Muscle of leg (tissue), 16 donors: Measurements from ENCODE around the gene GRID2. TPM values are rescaled to one million over a fixed set of nuclear protein-coding genes. Genes with fewer than 3 reads are reported as not detected.

ENCODE experiments used
- DNase-seq: peaks from one replicate; pipeline ENCODE4 v3.0.0; 2013
- H3K27ac ChIP-seq: one replicate; pipeline ENCODE4 v1.5.1; 2013; ENCODE audit warnings: mild to moderate bottlenecking, low read length, control low read depth
- H3K27me3 ChIP-seq: one replicate; pipeline ENCODE4 v1.6.1; 2013; ENCODE audit warnings: low read length; ENCODE audit not compliant: control insufficient read depth, insufficient read depth
- H3K36me3 ChIP-seq: one replicate; pipeline ENCODE4 v1.6.1; 2013; ENCODE audit warnings: low read length; ENCODE audit not compliant: control insufficient read depth, insufficient read depth
- H3K4me1 ChIP-seq: one replicate; pipeline ENCODE4 v1.6.1; 2013; ENCODE audit warnings: low read length; ENCODE audit not compliant: control insufficient read depth, insufficient read depth
- H3K4me3 ChIP-seq: one replicate; pipeline ENCODE4 v1.5.1; 2013; ENCODE audit warnings: low read length, control low read depth
- H3K9me3 ChIP-seq: replicated peaks from 2 replicates; pipeline ENCODE4 v1.6.1; 2013; ENCODE audit warnings: low read depth, low read length; ENCODE audit not compliant: control insufficient read depth
- WGBS: methylation state at CpG from one replicate; pipeline ENCODE4 v1.1.5; 2013; ENCODE audit warnings: missing lambda C conversion rate; ENCODE audit not compliant: insufficient coverage; 5-methylcytosine and 5-hydroxymethylcytosine counted together
- long read RNA-seq, 11 donors: transcript quantifications; one replicate each; lab custom pipeline, GENCODE V29; 2026
- polyA plus RNA-seq, 8 donors: library from polyadenylated mRNA; unstranded; fragments of 120-200 nt; gene quantifications; one replicate each; pipeline versions ENCODE4 v1.2.1 to v1.2.3, GENCODE V29; 2013; ENCODE audit warnings: inconsistent platforms in 1 of 8, low replicate concordance in 1 of 8; ENCODE audit not compliant: insufficient read length in 8 of 8, insufficient read depth in 1 of 8
- total RNA-seq: library from RNA; stranded (reverse); fragments of 120-200 nt; gene quantifications from one replicate; pipeline ENCODE4 v1.2.4, GENCODE V29; 2013

The GRID2 gene
- total RNA-seq (0.62 TPM), polyA plus RNA-seq (1 to 10 TPM in 1 of 8 donors, under 1 TPM in 7; 0.29 to 1.4 (median 0.51) TPM)
- long read RNA-seq, donor 1 = 0 reads
- long read RNA-seq, donor 2 = 0 reads
- long read RNA-seq, donor 3 = 0 reads
- long read RNA-seq, donor 4 = 0 reads
- long read RNA-seq, donor 5 = 0 reads
- long read RNA-seq, donor 6, full-length matches to known transcripts = 1 of 1 reads
- long read RNA-seq, donor 6, partial matches to known transcripts = 0 of 1 reads
- long read RNA-seq, donor 6, other reads (novel, unspliced or antisense) = 0 of 1 reads
- long read RNA-seq, donor 7 = 0 reads
- long read RNA-seq, donor 8 = 0 reads
- long read RNA-seq, donor 9 = 0 reads
- long read RNA-seq, donor 10 = 0 reads
- long read RNA-seq, donor 11 = 0 reads

GRCh38 chr4:92303621-92304027 lies at the start of gene GRID2:
TSS of gene GRID2 (plus strand) at chr4:92303966.
- Histone ChIP-seq H3K36me3 (no peaks in the 10 kb centered on the region), H3K27ac (no peak within 1 kb of the TSS), H3K9me3 (no peaks in the 10 kb centered on the region), H3K4me3 (peak within 1 kb of the TSS; percentile 55), H3K27me3 (peaks cover 28% of the 10 kb centered on the region), H3K4me1 (peaks cover 21% of the 10 kb centered on the region)
- WGBS = 0% methylated on average over 28 of the region's 29 CpGs
- DNase-seq = peak; percentile 74

DNA sequence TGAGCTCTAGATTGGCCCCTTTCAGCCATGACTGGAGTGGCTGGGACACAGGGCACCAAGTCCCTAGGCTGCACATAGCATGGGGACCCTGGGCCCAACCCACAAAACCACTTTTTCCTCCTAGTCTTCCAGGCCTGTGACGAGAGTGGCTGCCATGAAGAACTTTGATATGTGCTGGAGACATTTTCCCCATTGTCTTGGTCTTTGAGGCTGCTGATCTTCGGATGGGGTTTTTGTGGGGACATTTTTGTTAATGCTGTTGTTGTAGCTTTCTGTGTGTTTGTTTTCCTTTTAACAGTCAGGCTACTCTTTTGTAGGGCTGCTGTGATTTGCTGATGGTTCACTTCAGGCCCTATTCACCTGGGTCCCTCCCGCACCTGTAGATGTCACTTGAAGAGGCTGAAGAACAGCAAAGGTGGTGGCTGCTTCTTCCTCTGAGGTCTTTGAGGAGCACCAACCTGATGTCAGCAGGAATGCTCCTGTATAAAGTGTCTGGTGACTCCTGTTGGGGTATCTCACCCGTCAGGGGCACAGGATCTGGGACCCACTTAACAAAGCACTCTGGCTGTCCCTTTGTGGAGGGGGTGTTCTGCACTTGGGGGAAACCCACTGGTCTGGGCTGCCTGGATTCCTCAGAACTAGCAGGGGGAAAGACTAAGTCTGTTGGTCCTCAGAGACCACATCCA lies 49.6 kb upstream of the GRID2 start:
- DNase-seq = no peak
- H3K4me1 ChIP-seq = no peaks in the 10 kb centered on the region
- no peaks in the 10 kb centered on the region for H3K36me3 ChIP-seq
- H3K4me3 ChIP-seq = no peak overlapping the region
- 95% methylated on average over 3 of the region's 4 CpGs for WGBS
- peaks cover 18% of the 10 kb centered on the region for H3K9me3 ChIP-seq
- H3K27me3 ChIP-seq = no peaks in the 10 kb centered on the region
- no peak overlapping the region for H3K27ac ChIP-seq

DNA sequence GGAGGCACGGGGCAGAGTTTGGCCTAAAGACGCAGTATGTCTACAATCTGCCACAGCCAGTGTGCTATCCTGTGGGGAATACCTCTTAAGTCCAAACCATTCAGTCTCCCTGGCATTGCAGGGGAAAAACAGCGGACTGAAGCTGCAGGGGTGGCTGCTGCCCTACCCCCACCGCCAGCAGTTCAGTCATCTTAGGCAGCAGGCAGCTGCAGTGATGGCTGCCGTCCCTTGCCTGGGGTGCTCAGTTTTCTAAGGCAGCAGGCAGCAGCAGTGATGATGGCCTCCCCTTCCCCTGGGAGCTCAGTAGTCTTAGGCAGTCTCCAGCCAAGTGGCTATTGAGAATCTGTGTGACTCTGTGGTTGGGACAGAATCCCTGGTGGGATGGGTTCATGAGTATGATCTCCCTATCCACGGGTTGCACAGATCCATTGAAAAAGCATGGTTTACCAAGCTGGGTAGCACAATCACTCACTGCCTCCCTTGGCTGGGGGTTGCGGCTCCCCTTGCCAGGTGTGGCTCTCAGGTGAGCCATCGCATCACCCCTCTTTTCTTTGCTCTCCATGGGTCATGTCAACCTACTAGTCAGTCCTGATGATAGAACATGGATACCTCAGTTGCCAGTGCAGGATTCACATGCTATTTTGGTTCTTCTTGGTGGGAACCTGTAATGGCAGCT lies 48.9 kb upstream of the GRID2 start:
- no peaks in the 10 kb centered on the region for H3K36me3 ChIP-seq
- no peak overlapping the region for H3K4me3 ChIP-seq
- H3K27me3 ChIP-seq = no peaks in the 10 kb centered on the region
- peaks cover 18% of the 10 kb centered on the region for H3K9me3 ChIP-seq
- 97% methylated on average over 8 of the region's 8 CpGs for WGBS
- no peak for DNase-seq
- H3K4me1 ChIP-seq = no peaks in the 10 kb centered on the region
- no peak overlapping the region for H3K27ac ChIP-seq

DNA sequence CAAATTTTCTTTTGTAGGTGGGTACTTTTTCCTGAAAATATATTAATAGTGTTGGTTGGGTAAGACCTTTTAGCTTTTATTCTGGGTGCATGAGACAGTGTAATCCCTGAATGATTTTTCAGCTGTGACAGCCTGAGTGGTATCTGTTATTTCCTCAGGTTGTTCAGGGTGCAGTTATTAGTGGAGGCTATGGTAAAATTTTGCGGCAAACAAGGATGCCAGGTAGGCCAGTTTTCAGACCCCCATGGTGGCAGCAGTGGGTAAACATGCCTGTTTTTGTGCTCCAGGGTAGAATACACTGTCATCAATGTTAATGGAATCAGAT lies 47.9 kb upstream of the GRID2 start:
- Histone ChIP-seq H3K36me3 (no peaks in the 10 kb centered on the region), H3K4me1 (no peaks in the 10 kb centered on the region), H3K9me3 (peaks cover 18% of the 10 kb centered on the region), H3K27ac (no peak overlapping the region), H3K27me3 (no peaks in the 10 kb centered on the region), H3K4me3 (no peak overlapping the region)
- no peak for DNase-seq
- 100% methylated on average over 1 of the region's 1 CpG for WGBS

GRCh38 chr4:92257931-92258857 lies 45.6 kb upstream of the GRID2 start:
- H3K4me1 ChIP-seq = no peaks in the 10 kb centered on the region
- no peak overlapping the region for H3K4me3 ChIP-seq
- WGBS = no CpG with 5 or more reads among the region's 1 CpG
- peaks cover 18% of the 10 kb centered on the region for H3K9me3 ChIP-seq
- no peaks in the 10 kb centered on the region for H3K27me3 ChIP-seq
- no peak for DNase-seq
- H3K36me3 ChIP-seq = no peaks in the 10 kb centered on the region
- no peak overlapping the region for H3K27ac ChIP-seq

- H3K9me3 ChIP-seq = peaks cover 3% of the 10 kb centered on the region
- H3K4me3 ChIP-seq = no peak overlapping the region
- H3K36me3 ChIP-seq = no peaks in the 10 kb centered on the region
- no peak overlapping the region for H3K27ac ChIP-seq
- WGBS = no CpG with 5 or more reads among the region's 2 CpGs
- no peak for DNase-seq
- H3K4me1 ChIP-seq = no peaks in the 10 kb centered on the region
- H3K27me3 ChIP-seq = no peaks in the 10 kb centered on the region
Observed at GRCh38 chr4:92261256-92261655, 42.5 kb upstream of the GRID2 start.

DNA sequence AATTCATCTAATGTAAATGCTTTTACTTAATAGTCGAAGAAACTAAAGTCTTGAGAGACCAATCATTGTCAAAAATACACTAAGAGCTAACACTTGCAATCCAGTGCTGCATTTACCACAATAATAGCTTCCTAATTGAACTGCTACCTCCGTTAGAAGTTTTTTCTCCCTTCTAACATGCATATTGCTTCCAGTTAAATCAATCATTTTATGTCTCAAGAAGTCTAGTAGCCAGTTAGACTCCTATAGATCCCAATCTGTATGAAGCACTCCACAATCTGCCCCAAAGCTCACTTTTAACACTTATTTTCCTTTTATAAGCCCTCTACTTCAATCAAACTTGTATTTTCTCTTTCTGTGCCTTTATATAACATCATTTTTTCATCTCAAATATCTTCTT lies 41.4 kb upstream of the GRID2 start:
- Histone ChIP-seq H3K27me3 (no peaks in the 10 kb centered on the region), H3K27ac (no peak overlapping the region), H3K4me1 (no peaks in the 10 kb centered on the region), H3K36me3 (no peaks in the 10 kb centered on the region), H3K4me3 (no peak overlapping the region), H3K9me3 (no peaks in the 10 kb centered on the region)
- no peak for DNase-seq
- 82% methylated on average over 1 of the region's 2 CpGs for WGBS

DNA sequence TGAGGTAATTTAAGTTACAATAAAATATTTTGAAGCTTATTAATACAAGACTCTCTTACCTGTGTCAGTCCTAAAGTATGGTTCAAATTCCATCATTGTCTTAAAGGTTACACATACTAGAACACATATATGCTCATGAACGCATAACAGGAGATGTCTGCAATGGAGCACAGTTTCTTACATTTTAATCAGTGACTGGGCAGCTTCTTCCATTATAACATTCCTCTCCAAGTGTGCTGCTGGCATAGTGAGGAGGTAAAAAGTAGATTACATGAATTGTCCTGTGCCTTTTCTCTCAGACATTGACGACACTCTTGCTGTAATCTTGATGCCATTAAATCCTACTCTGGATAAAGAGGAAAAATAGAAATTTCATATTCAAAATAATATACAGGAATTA lies 40.8 kb upstream of the GRID2 start:
- no peak for DNase-seq
- no peak overlapping the region for H3K27ac ChIP-seq
- no peak overlapping the region for H3K4me3 ChIP-seq
- H3K4me1 ChIP-seq = no peaks in the 10 kb centered on the region
- no peaks in the 10 kb centered on the region for H3K27me3 ChIP-seq
- H3K9me3 ChIP-seq = no peaks in the 10 kb centered on the region
- WGBS = 86% methylated on average over 1 of the region's 2 CpGs
- no peaks in the 10 kb centered on the region for H3K36me3 ChIP-seq

- Histone ChIP-seq H3K9me3 (no peaks in the 10 kb centered on the region), H3K4me1 (no peaks in the 10 kb centered on the region), H3K4me3 (no peak overlapping the region), H3K36me3 (no peaks in the 10 kb centered on the region), H3K27me3 (no peaks in the 10 kb centered on the region), H3K27ac (no peak overlapping the region)
- DNase-seq = no peak
- WGBS = no CpG with 5 or more reads among the region's 1 CpG
Observed at GRCh38 chr4:92263575-92263974, 40.2 kb upstream of the GRID2 start.
